OCI-LY3 (cell line): ENCODE results near the gene AZU1.

ENCODE experiments used
- H2AFZ ChIP-seq: fragments of 200-600, 300-600 bp; shearing (Covaris generic); 2 replicates; pipeline ENCODE4 v1.6.0; 2014; ENCODE audit warnings: antibody characterized with exemption, low read depth, low read length
- H3K27ac ChIP-seq: fragments of 200-600, 300-600 bp; sonication (generic); 2 replicates; pipeline ENCODE4 v1.5.1; 2014; ENCODE audit warnings: mild to moderate bottlenecking, low read length, moderate library complexity, mixed read lengths
- H3K27me3 ChIP-seq: fragments of 200-600, 300-600 bp; sonication (generic); 2 replicates; pipeline ENCODE4 v1.6.1; 2014; ENCODE audit warnings: low read depth, low read length, mixed read lengths
- H3K36me3 ChIP-seq: fragments of 200-600, 300-600 bp; sonication (generic); replicated peaks from 2 replicates; pipeline ENCODE3; 2014; ENCODE audit warnings: low read depth, low read length, mixed read lengths
- H3K4me1 ChIP-seq: fragments of 300-600, 200-600 bp; sonication (generic); 2 replicates; pipeline ENCODE4 v1.6.1; 2014; ENCODE audit warnings: low read length, mixed read lengths
- H3K4me2 ChIP-seq: fragments of 200-600, 300-600 bp; sonication (generic); 2 replicates; pipeline ENCODE4 v1.6.1; 2014; ENCODE audit warnings: low read length, mixed read lengths
- H3K4me3 ChIP-seq: fragments of 300-600, 200-600 bp; sonication (generic); 2 replicates; pipeline ENCODE4 v1.5.1; 2014; ENCODE audit warnings: antibody characterized with exemption, mild to moderate bottlenecking, low read length, moderate library complexity
- H3K79me2 ChIP-seq: fragments of 300-600, 200-600 bp; shearing (Covaris generic); 2 replicates; pipeline ENCODE4 v1.6.1; 2014; ENCODE audit warnings: mild to moderate bottlenecking, low read length, mixed read lengths
- H3K9ac ChIP-seq: fragments of 300-600, 200-600 bp; shearing (Covaris generic); 2 replicates; pipeline ENCODE4 v1.6.0; 2014; ENCODE audit warnings: mild to moderate bottlenecking, low read length, moderate library complexity
- H3K9me3 ChIP-seq: fragments of 200-600, 300-600 bp; shearing (Covaris generic); 2 replicates; pipeline ENCODE4 v1.6.1; 2014; ENCODE audit warnings: low read length, mixed read lengths; ENCODE audit not compliant: insufficient read depth
- H4K20me1 ChIP-seq: fragments of 200-600, 300-600 bp; sonication (generic); 2 replicates; pipeline ENCODE4 v1.6.1; 2016; ENCODE audit warnings: low read length, mixed read lengths; ENCODE audit not compliant: insufficient read depth
- EZH2phosphoT487 ChIP-seq: fragments of 200-600 bp; shearing (Covaris generic); IDR thresholded peaks from 2 replicates; pipeline ENCODE4 v1.6.1; 2018; ENCODE audit warnings: antibody characterized with exemption, mixed run types, low read depth
- TF ChIP-seq, protein P1 (sequence below): fragments of 200-600, 300-600 bp; sonication (generic); IDR thresholded peaks from 2 replicates; pipeline ENCODE4 v1.5.1; 2014; ENCODE audit warnings: antibody characterized with exemption, low read length, low read depth

The AZU1 gene

DNA sequence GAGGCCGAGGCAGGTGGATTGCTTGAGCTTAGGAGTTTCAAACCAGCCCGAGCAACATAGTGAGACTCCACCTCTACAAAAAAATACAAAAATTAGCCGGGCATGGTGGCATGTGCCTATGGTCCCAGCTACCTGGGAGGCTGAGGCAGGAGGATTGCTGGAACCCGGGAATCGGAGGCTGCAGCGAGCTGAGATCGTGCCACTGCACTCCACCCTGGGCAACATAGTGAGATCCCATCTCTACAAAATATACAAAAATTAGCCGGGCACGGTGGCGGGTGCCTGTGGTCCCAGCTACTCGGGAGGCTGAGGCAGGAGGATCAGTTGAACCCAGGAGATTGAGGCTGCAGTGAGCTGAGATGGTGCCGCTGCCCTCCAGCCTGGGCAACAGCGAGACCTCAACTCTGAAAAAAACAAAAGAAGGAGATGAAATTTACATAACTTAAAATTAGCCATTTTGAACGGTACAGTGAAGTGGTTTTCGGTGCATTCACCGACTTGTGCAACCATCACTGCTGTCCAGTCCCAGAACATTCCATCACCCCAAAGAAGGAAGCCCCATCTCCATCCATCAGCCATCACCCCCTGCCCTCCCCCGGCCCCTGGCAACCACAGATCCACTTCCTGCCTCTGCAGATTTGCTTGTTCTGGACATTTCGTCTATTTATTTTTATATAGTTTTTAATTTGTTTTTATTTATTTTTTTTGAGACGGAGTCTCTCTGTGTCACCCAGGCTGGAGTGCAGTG lies 1.6 kb upstream of the AZU1 start:
- Histone ChIP-seq H3K79me2 (no peaks in the 10 kb centered on the region), H3K4me2 (no peak overlapping the region), H4K20me1 (no peaks in the 10 kb centered on the region), H3K9ac (no peak overlapping the region), H3K4me3 (no peak overlapping the region), H3K9me3 (no peaks in the 10 kb centered on the region), H2AFZ (no peak overlapping the region), H3K36me3 (no peaks in the 10 kb centered on the region), H3K27ac (no peak overlapping the region), H3K27me3 (peaks cover 9% of the 10 kb centered on the region; the same call in 1 of the 2 replicates), H3K4me1 (peaks cover 18% of the 10 kb centered on the region)
- no peak for TF ChIP-seq EZH2phosphoT487
- TF ChIP-seq, protein P1, sequence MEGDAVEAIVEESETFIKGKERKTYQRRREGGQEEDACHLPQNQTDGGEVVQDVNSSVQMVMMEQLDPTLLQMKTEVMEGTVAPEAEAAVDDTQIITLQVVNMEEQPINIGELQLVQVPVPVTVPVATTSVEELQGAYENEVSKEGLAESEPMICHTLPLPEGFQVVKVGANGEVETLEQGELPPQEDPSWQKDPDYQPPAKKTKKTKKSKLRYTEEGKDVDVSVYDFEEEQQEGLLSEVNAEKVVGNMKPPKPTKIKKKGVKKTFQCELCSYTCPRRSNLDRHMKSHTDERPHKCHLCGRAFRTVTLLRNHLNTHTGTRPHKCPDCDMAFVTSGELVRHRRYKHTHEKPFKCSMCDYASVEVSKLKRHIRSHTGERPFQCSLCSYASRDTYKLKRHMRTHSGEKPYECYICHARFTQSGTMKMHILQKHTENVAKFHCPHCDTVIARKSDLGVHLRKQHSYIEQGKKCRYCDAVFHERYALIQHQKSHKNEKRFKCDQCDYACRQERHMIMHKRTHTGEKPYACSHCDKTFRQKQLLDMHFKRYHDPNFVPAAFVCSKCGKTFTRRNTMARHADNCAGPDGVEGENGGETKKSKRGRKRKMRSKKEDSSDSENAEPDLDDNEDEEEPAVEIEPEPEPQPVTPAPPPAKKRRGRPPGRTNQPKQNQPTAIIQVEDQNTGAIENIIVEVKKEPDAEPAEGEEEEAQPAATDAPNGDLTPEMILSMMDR, result no peak

DNA sequence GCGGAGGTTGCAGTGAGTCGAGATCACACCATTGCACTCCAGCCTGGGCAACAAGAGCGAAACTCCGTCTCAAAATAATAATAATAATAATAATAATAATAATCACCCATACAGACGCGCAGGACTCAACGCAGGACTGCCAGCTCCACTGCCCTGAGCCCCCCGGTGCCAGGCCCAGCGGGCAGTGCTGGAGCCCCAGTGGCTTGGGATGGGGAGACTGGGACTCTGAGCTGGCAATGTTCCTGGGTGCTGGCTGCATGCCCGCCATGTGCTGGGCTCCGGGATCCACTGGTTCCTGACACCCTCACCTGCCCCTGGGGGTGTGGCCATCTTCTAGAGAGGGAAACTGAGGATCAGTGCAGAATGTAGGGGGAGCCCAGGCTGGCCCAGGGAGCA lies 325 bp upstream of the AZU1 start:
- Histone ChIP-seq H3K79me2 (no peaks in the 10 kb centered on the region), H3K4me2 (peak overlapping the region; percentile 9; the same call in 1 of the 2 replicates), H3K27me3 (peaks cover 20% of the 10 kb centered on the region), H2AFZ (no peak overlapping the region), H3K9ac (no peak overlapping the region), H4K20me1 (no peaks in the 10 kb centered on the region), H3K9me3 (no peaks in the 10 kb centered on the region), H3K4me3 (no peak overlapping the region), H3K4me1 (peaks cover 26% of the 10 kb centered on the region), H3K36me3 (no peaks in the 10 kb centered on the region), H3K27ac (no peak overlapping the region)
- TF ChIP-seq, protein P1, result no peak
- no peak for TF ChIP-seq EZH2phosphoT487

DNA sequence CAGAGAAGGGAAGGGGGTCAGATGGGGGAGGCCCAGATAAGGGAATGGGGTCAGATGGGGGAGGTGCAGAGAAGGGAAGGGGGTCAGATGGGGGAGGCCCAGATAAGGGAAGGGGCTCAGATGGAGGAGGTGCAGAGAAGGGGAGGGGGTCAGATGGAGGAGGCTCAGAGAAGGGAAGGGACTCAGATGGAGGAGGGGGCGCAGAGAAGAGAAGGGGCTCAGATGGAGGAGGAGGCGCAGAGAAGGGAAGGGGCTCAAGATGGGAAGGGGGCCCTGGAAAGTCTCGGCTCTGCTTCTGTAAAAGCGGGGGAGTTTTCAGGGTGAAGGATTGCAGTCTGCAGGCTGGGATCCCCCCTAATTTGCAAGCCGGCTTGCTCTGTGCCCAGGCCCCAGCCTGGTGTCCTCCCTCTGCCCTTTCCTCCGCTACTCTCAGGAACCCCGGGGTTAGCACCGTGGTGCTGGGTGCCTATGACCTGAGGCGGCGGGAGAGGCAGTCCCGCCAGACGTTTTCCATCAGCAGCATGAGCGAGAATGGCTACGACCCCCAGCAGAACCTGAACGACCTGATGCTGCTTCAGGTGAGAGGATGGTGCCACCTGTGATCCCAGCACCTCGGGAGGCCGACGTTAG lies 1.6 kb downstream of the AZU1 start:
- Histone ChIP-seq H4K20me1 (no peaks in the 10 kb centered on the region), H3K4me3 (peak overlapping the region; percentile 41; the same call in 1 of the 2 replicates), H3K4me2 (peak overlapping the region; percentile 58), H3K9me3 (no peaks in the 10 kb centered on the region), H3K4me1 (peaks cover 26% of the 10 kb centered on the region), H3K36me3 (no peaks in the 10 kb centered on the region), H3K79me2 (no peaks in the 10 kb centered on the region), H3K27me3 (peaks cover 21% of the 10 kb centered on the region), H2AFZ (no peak overlapping the region), H3K27ac (no peak overlapping the region), H3K9ac (no peak overlapping the region)
- TF ChIP-seq EZH2phosphoT487, result no peak
- TF ChIP-seq, protein P1, result no peak
